WTC11 (cell line): ENCODE results near the gene CSK. TPM values are rescaled to one million over a fixed set of nuclear protein-coding genes. Genes with fewer than 3 reads are reported as not detected.

Source experiments
- ATAC-seq: fragments of 200-7000 bp; cut with Tn5 transposase; 2 replicates; pipeline ENCODE4 v1.10.0; 2021; ENCODE audit warnings: mild to moderate bottlenecking, moderate library complexity
- CTCF ChIA-PET: fragments of 300-600 bp; sonication (Branson Sonifier 250); formaldehyde crosslinking; loops from one replicate; lab custom pipeline; 2021; ENCODE audit warnings: antibody characterized with exemption; lab: Charles Lee
- POLR2A ChIA-PET: fragments of 350-600 bp; sonication (Branson Sonifier 250); formaldehyde crosslinking; loops from one replicate; lab custom pipeline; 2021; ENCODE audit warnings: antibody characterized with exemption; lab: Charles Lee
- DNase-seq: peaks from one replicate; pipeline ENCODE4 v3.0.0; 2021; ENCODE audit warnings: low spot score
- H3K27ac Mint-ChIP-seq: 2 replicates; pipeline ENCODE4 v1.8.0; 2021; ENCODE audit warnings: mixed read lengths
- H3K27me3 Mint-ChIP-seq: 2 replicates; pipeline ENCODE4 v1.8.0; 2021; ENCODE audit warnings: low read depth, mild to moderate bottlenecking, moderate library complexity, mixed read lengths
- H3K36me3 Mint-ChIP-seq: 2 replicates; pipeline ENCODE4 v1.8.0; 2021; ENCODE audit warnings: mixed read lengths
- H3K4me1 Mint-ChIP-seq: 2 replicates; pipeline ENCODE4 v1.8.0; 2022; ENCODE audit warnings: mixed read lengths
- H3K4me3 Mint-ChIP-seq: 2 replicates; pipeline ENCODE4 v1.8.0; 2021; ENCODE audit warnings: mild to moderate bottlenecking, moderate library complexity, mixed read lengths
- H3K9me3 Mint-ChIP-seq: 2 replicates; pipeline ENCODE4 v1.8.0; 2021; ENCODE audit warnings: mixed read lengths
- ARID4B ChIP-seq: sonication (generic); formaldehyde crosslinking; IDR thresholded peaks from 2 replicates; pipeline ENCODE4 v1.8.0; 2023; ENCODE audit warnings: missing genetic modification reagents, mild to moderate bottlenecking, borderline replicate concordance
- CDX4 ChIP-seq: fragments of 250-450 bp; sonication (Bioruptor Pico); IDR thresholded peaks from 2 replicates; pipeline ENCODE4 v1.9.0; 2021; ENCODE audit warnings: moderate library complexity, mild to moderate bottlenecking, inconsistent platforms, borderline replicate concordance
- EMX1 ChIP-seq: fragments of 250-450 bp; sonication (Bioruptor Pico); IDR thresholded peaks from 2 replicates; pipeline ENCODE4 v1.8.0; 2021; ENCODE audit warnings: mild to moderate bottlenecking
- FOXK1 ChIP-seq: sonication (generic); formaldehyde crosslinking; IDR thresholded peaks from 2 replicates; pipeline ENCODE4 v1.8.0; 2022; ENCODE audit warnings: mild to moderate bottlenecking, moderate library complexity, missing genetic modification reagents
- GRHL2 ChIP-seq: fragments of 250-450 bp; sonication (Bioruptor Pico); IDR thresholded peaks from 2 replicates; pipeline ENCODE4 v1.8.0; 2022; ENCODE audit warnings: mild to moderate bottlenecking, moderate library complexity; ENCODE audit not compliant: insufficient replicate concordance, severe bottlenecking
- MXD4 ChIP-seq: fragments of 250-450 bp; sonication (Bioruptor Pico); IDR thresholded peaks from 2 replicates; pipeline ENCODE4 v1.8.0; 2021; ENCODE audit warnings: mild to moderate bottlenecking, moderate library complexity, borderline replicate concordance
- NR1H2 ChIP-seq: sonication (generic); formaldehyde crosslinking; IDR thresholded peaks from 2 replicates; pipeline ENCODE4 v1.9.0; 2021; ENCODE audit warnings: mild to moderate bottlenecking, moderate library complexity, missing genetic modification reagents
- PREB ChIP-seq: sonication (generic); formaldehyde crosslinking; IDR thresholded peaks from 2 replicates; pipeline ENCODE4 v1.8.1; 2022; ENCODE audit warnings: mild to moderate bottlenecking, missing genetic modification reagents, moderate library complexity, borderline replicate concordance
- TP53 ChIP-seq: sonication (generic); formaldehyde crosslinking; IDR thresholded peaks from 2 replicates; pipeline ENCODE4 v1.8.1; 2023; ENCODE audit warnings: mild to moderate bottlenecking, missing genetic modification reagents
- ZNF121 ChIP-seq: sonication (generic); formaldehyde crosslinking; IDR thresholded peaks from 2 replicates; pipeline ENCODE4 v1.8.0; 2023; ENCODE audit warnings: missing genetic modification reagents
- ZNF232 ChIP-seq: sonication (generic); formaldehyde crosslinking; IDR thresholded peaks from 2 replicates; pipeline ENCODE4 v1.8.0; 2022; ENCODE audit warnings: mild to moderate bottlenecking, missing genetic modification reagents
- ZNF263 ChIP-seq: sonication (generic); formaldehyde crosslinking; IDR thresholded peaks from 2 replicates; pipeline ENCODE4 v1.8.1; 2022; ENCODE audit warnings: low read depth, mild to moderate bottlenecking, moderate library complexity, missing genetic modification reagents
- total RNA-seq: library from RNA; stranded (reverse); gene quantifications from 3 replicates; pipeline ENCODE4 v1.2.3, GENCODE V29; 2021
- TF ChIP-seq, protein P1 (sequence below): sonication (generic); formaldehyde crosslinking; conservative IDR thresholded peaks from 2 replicates; pipeline ENCODE4 v1.8.1; 2023; ENCODE audit warnings: mild to moderate bottlenecking, low read depth, missing genetic modification reagents, moderate library complexity
- TF ChIP-seq, protein P2 (sequence below): sonication (generic); formaldehyde crosslinking; IDR thresholded peaks from 2 replicates; pipeline ENCODE4 v1.8.0; 2022; ENCODE audit warnings: mild to moderate bottlenecking, missing genetic modification reagents
- TF ChIP-seq, protein P3 (sequence below): fragments of 200-600 bp; IDR thresholded peaks from 2 replicates; pipeline ENCODE4 v1.8.0; 2022; ENCODE audit warnings: antibody characterized with exemption
- TF ChIP-seq, protein P4 (sequence below): fragments of 250-450 bp; sonication (Bioruptor Pico); IDR thresholded peaks from 2 replicates; pipeline ENCODE4 v1.9.0; 2021; ENCODE audit warnings: mild to moderate bottlenecking

CSK gene
- total RNA-seq, 1 experiment from 2014 or later, result 55.1 TPM

DNA sequence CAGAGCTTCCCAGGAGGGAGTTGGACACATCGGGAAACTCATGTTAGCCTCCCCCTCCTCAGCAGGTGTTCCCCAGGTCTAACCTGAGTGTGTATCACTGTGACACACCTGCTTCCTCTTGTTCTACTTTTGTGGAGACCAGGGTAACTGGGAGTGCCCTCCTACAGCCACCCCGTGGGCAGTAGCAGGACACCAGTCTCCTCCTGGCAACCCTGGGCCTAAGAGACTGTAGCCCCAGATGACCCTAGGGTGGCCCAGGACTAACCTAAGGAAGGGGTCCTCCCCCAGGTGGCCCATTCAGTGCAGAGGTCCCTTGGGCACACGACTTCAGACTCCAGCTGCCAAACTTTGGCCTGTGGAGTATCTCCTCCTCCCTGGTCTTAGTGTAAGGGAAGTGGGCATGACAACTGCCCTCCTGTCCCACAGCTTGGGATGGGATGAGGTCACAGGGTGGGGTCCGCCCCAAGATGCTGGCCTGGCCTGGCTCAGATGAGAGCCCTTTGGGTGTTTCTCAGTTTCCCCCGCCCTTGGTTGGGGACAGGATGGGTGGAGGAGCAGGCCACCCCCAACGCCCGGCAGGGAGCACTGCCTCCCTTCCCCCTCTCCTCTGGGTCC is 4.8 kb downstream of the CSK start:
- DNase-seq (no peak), ATAC-seq (no peak)
- TF ChIP-seq, protein P1, sequence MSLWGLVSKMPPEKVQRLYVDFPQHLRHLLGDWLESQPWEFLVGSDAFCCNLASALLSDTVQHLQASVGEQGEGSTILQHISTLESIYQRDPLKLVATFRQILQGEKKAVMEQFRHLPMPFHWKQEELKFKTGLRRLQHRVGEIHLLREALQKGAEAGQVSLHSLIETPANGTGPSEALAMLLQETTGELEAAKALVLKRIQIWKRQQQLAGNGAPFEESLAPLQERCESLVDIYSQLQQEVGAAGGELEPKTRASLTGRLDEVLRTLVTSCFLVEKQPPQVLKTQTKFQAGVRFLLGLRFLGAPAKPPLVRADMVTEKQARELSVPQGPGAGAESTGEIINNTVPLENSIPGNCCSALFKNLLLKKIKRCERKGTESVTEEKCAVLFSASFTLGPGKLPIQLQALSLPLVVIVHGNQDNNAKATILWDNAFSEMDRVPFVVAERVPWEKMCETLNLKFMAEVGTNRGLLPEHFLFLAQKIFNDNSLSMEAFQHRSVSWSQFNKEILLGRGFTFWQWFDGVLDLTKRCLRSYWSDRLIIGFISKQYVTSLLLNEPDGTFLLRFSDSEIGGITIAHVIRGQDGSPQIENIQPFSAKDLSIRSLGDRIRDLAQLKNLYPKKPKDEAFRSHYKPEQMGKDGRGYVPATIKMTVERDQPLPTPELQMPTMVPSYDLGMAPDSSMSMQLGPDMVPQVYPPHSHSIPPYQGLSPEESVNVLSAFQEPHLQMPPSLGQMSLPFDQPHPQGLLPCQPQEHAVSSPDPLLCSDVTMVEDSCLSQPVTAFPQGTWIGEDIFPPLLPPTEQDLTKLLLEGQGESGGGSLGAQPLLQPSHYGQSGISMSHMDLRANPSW (CRISPR knock-in tag), result no peak
- TF ChIP-seq EMX1 (CRISPR knock-in tag), result no peak
- no peak for TF ChIP-seq PREB
- no peak for TF ChIP-seq GRHL2 (CRISPR knock-in tag)
- no peak for TF ChIP-seq CDX4 (CRISPR knock-in tag)
- TF ChIP-seq TP53 (CRISPR knock-in tag), result no peak
- no peak for TF ChIP-seq ZNF263 (CRISPR knock-in tag)
- TF ChIP-seq ARID4B, result no peak
- no peak for TF ChIP-seq FOXK1 (CRISPR knock-in tag)
- TF ChIP-seq ZNF121 (CRISPR knock-in tag), result no peak
- no peak for TF ChIP-seq NR1H2 (CRISPR knock-in tag)
- TF ChIP-seq, protein P2, sequence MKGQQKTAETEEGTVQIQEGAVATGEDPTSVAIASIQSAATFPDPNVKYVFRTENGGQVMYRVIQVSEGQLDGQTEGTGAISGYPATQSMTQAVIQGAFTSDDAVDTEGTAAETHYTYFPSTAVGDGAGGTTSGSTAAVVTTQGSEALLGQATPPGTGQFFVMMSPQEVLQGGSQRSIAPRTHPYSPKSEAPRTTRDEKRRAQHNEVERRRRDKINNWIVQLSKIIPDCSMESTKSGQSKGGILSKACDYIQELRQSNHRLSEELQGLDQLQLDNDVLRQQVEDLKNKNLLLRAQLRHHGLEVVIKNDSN, result no peak
- TF ChIP-seq, protein P3, sequence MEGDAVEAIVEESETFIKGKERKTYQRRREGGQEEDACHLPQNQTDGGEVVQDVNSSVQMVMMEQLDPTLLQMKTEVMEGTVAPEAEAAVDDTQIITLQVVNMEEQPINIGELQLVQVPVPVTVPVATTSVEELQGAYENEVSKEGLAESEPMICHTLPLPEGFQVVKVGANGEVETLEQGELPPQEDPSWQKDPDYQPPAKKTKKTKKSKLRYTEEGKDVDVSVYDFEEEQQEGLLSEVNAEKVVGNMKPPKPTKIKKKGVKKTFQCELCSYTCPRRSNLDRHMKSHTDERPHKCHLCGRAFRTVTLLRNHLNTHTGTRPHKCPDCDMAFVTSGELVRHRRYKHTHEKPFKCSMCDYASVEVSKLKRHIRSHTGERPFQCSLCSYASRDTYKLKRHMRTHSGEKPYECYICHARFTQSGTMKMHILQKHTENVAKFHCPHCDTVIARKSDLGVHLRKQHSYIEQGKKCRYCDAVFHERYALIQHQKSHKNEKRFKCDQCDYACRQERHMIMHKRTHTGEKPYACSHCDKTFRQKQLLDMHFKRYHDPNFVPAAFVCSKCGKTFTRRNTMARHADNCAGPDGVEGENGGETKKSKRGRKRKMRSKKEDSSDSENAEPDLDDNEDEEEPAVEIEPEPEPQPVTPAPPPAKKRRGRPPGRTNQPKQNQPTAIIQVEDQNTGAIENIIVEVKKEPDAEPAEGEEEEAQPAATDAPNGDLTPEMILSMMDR, result no peak
- TF ChIP-seq, protein P4, sequence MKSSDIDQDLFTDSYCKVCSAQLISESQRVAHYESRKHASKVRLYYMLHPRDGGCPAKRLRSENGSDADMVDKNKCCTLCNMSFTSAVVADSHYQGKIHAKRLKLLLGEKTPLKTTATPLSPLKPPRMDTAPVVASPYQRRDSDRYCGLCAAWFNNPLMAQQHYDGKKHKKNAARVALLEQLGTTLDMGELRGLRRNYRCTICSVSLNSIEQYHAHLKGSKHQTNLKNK, result no peak
- TF ChIP-seq ZNF232 (CRISPR knock-in tag), result no peak
- no peak for TF ChIP-seq MXD4 (CRISPR knock-in tag)
- H3K36me3 Mint-ChIP-seq, result no peaks in the 10 kb centered on the region
- H3K27me3 Mint-ChIP-seq, result no peaks in the 10 kb centered on the region; the same call in 1 of the 2 replicates
- ChIA-PET POLR2A (interaction anchor here (0.8 to 1.2 kb wide), 2 partner anchors 21 to 26 kb away, joined by 3 to 7 read pairs; no protein-coding TSS in a partner anchor), CTCF (interaction anchor here (0.5 to 14.8 kb wide), 25 partner anchors 12 to 671 kb away, joined by 3 to 360 read pairs (median 8); partner anchors contain the start of genes CPLX3, CYP1A1, FAM219B and SCAMP5)
- no peak overlapping the region for H3K27ac Mint-ChIP-seq
- H3K4me1 Mint-ChIP-seq, result peaks cover 43% of the 10 kb centered on the region
- H3K4me3 Mint-ChIP-seq, result no peak overlapping the region
- no peaks in the 10 kb centered on the region for H3K9me3 Mint-ChIP-seq
